ENCODE measurements around the gene LCMT1. TPM values are rescaled to one million over a fixed set of nuclear protein-coding genes. Genes with fewer than 3 reads are reported as not detected.

The LCMT1 gene
- total RNA-seq, 2 experiments from 2014 or later: 37.1 to 40.7 TPM

DNA sequence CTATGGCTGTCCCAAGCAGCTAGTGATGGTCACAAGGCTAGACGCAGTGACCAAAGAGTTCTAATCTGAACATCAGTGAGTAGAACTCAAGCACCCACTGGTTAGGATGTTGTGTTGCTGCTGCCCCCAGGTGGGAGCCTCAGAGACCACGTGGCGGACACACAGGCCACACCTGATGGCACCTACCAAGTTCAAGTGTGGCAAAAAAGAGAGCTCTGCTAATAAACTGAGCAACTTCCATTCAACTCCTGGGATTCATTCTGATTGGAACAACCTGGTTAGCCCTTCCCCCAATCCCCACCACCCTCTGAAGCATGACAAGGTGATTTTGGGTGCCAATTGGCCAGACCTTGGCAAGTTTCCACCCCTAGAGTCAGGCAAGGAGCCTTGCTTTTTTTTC is 3.5 kb upstream of the LCMT1 start:
- intact Hi-C loops (cut with micrococcal nuclease): loop anchor here (5.0 kb wide), 1 partner anchor 46 kb away; no protein-coding TSS in a partner anchor
- DNase-seq (peak; percentile 71), ATAC-seq (no peak)
- ChIA-PET POLR2A (interaction anchor here (0.8 to 2.3 kb wide), 6 partner anchors 10 to 351 kb away, joined by 3 to 5 read pairs (median 4); no protein-coding TSS in a partner anchor), CTCF (interaction anchor here (0.8 to 5.0 kb wide), 8 partner anchors 14 to 117 kb away, joined by 3 to 23 read pairs (median 5); no protein-coding TSS in a partner anchor)
- peaks cover 8% of the 10 kb centered on the region for H3K36me3 Mint-ChIP-seq (ENCODE audit: low read depth)
- H3K4me3 Mint-ChIP-seq: peak overlapping the region; percentile 94
- TF ChIP-seq, protein P1, sequence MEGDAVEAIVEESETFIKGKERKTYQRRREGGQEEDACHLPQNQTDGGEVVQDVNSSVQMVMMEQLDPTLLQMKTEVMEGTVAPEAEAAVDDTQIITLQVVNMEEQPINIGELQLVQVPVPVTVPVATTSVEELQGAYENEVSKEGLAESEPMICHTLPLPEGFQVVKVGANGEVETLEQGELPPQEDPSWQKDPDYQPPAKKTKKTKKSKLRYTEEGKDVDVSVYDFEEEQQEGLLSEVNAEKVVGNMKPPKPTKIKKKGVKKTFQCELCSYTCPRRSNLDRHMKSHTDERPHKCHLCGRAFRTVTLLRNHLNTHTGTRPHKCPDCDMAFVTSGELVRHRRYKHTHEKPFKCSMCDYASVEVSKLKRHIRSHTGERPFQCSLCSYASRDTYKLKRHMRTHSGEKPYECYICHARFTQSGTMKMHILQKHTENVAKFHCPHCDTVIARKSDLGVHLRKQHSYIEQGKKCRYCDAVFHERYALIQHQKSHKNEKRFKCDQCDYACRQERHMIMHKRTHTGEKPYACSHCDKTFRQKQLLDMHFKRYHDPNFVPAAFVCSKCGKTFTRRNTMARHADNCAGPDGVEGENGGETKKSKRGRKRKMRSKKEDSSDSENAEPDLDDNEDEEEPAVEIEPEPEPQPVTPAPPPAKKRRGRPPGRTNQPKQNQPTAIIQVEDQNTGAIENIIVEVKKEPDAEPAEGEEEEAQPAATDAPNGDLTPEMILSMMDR (IDR thresholded peaks at IDR 0.05): peak; percentile 28
- peaks cover 36% of the 10 kb centered on the region for H3K4me1 Mint-ChIP-seq (ENCODE audit: low read depth)
- no peaks in the 10 kb centered on the region for H3K27me3 Mint-ChIP-seq
- peak overlapping the region; percentile 93 for H3K27ac Mint-ChIP-seq
- H3K9me3 Mint-ChIP-seq: no peaks in the 10 kb centered on the region

DNA sequence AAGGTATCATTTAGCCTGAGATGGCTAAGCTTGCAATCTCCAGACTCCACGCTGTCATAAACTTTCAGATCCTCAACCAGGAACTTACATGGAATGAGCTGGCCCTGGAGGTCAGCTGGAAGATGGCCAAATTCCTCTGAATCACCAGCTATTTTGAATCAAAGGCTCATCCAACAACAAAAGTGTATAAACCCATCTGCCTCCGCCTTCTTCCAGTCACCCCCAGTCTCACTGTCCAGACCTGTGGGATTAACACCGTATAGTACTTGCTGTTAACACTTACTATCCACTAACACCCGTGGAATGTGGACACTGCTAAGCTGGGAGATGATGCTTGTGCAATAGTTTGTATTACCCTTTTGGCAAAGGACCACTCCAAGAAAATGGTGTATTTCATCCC is 1.9 kb upstream of the LCMT1 start:
- ChIA-PET POLR2A (interaction anchor here (0.8 to 1.9 kb wide), 8 partner anchors 12 to 151 kb away, joined by 3 to 7 read pairs (median 4); partner anchors contain the start of gene ZKSCAN2), CTCF (interaction anchor here (1.2 to 5.0 kb wide), 4 partner anchors 17 to 116 kb away, joined by 3 to 21 read pairs (median 4); no protein-coding TSS in a partner anchor)
- TF ChIP-seq, protein P1 (IDR thresholded peaks at IDR 0.05): no peak
- Mint-ChIP-seq H3K4me3 (peak overlapping the region; percentile 80), H3K4me1 (ENCODE audit: low read depth) (peaks cover 45% of the 10 kb centered on the region), H3K27ac (peak overlapping the region; percentile 76), H3K9me3 (no peaks in the 10 kb centered on the region), H3K27me3 (no peaks in the 10 kb centered on the region), H3K36me3 (ENCODE audit: low read depth) (peaks cover 8% of the 10 kb centered on the region)
- ATAC-seq (no peak), DNase-seq (no peak)
- intact Hi-C loops (cut with micrococcal nuclease): loop anchor here (5.0 kb wide), 1 partner anchor 47 kb away; no protein-coding TSS in a partner anchor

DNA sequence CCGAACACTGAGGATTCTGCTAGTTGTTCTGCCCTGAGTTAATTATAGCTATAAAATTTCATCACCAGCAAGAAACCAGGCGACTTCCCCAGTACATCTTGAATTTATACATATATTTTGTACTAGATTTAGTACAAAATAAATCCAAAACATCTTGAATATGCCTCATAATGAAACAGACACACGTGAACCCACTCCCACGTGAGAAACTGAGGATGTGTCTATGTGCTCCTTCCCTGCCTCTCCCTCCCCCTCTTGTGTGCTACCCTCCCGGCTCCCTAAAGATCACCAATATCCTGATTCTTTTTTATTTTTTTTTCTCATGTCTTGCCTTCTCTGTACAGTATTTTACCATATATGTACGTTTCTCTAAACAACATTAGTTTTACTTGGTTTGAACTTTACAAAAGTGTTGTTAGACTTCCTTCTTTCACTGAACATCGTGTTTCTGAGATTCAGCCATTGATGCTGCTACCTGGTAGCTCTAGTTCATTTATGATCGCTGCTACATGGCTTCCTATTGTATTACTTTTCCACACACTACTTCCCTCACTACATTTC is 1.1 kb upstream of the LCMT1 start:
- intact Hi-C loops (cut with micrococcal nuclease): no loop called here
- ATAC-seq (no peak), DNase-seq (peak; percentile 90)
- Mint-ChIP-seq H3K36me3 (ENCODE audit: low read depth) (peaks cover 8% of the 10 kb centered on the region), H3K4me3 (peak overlapping the region; percentile 80), H3K27me3 (no peaks in the 10 kb centered on the region), H3K9me3 (no peaks in the 10 kb centered on the region), H3K27ac (peak overlapping the region; percentile 98), H3K4me1 (ENCODE audit: low read depth) (peaks cover 53% of the 10 kb centered on the region)
- TF ChIP-seq, protein P1 (IDR thresholded peaks at IDR 0.05): no peak
- CTCF ChIA-PET: interaction anchor here (1.0 to 5.0 kb wide), 4 partner anchors 54 to 115 kb away, joined by 3 to 21 read pairs (median 4); no protein-coding TSS in a partner anchor
- POLR2A ChIA-PET: interaction anchor here (0.6 to 1.9 kb wide), 9 partner anchors 10 to 148 kb away, joined by 3 to 7 read pairs (median 3); no protein-coding TSS in a partner anchor

DNA sequence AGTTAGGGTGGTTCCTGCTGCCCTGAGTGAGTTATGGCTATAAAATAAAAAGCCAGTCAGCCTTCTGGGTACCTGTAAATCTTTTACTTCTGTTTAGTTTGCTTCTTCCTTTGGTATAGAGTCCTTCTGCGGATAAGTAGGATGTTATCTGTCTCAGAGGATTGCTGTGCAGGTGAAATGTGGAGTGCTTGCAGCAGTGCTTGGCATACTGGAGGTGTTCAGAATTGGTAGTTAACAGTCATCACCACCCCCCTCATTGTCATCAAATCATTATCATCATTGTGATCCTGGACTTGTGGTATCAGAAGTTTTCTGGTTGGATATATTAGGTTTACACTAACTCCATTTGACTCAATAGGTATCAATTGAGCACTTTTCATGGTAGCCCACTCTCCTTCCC is 2.6 kb downstream of the LCMT1 start:
- no peak overlapping the region for H3K27ac Mint-ChIP-seq
- TF ChIP-seq, protein P1 (IDR thresholded peaks at IDR 0.05): no peak
- POLR2A ChIA-PET: interaction anchor here (1.0 kb wide), 1 partner anchor 140 kb away, joined by 3 read pairs; no protein-coding TSS in a partner anchor
- H3K36me3 Mint-ChIP-seq (ENCODE audit: low read depth): peaks cover 8% of the 10 kb centered on the region
- H3K9me3 Mint-ChIP-seq: no peaks in the 10 kb centered on the region
- intact Hi-C loops (cut with micrococcal nuclease): no loop called here
- CTCF ChIA-PET: interaction anchor here (1.3 to 2.0 kb wide), 2 partner anchors 57 to 112 kb away, joined by 3 to 4 read pairs; no protein-coding TSS in a partner anchor
- H3K27me3 Mint-ChIP-seq: no peaks in the 10 kb centered on the region
- H3K4me3 Mint-ChIP-seq: no peak overlapping the region
- peaks cover 57% of the 10 kb centered on the region for H3K4me1 Mint-ChIP-seq (ENCODE audit: low read depth)
- ATAC-seq (no peak), DNase-seq (no peak)

Measured in activated CD8-positive, alpha-beta T cell treated with anti-CD3 and anti-CD28 coated beads for 36 hours (primary cell).